Stimulated activated CD8-positive, alpha-beta memory T cell treated with anti-CD3 and anti-CD28 coated beads, Interleukin-15, amount 100 ng/mL, for 4 hours (primary cell): ENCODE results near the gene MS4A10.
"Not testable (repeated sequence)": the region's sequence is repeated elsewhere in the genome, so short reads cannot be mapped to it uniquely, and the experiment has no call there.

Experiments used
- DNase-seq, 2 donors: peaks; one replicate each; pipeline ENCODE4 v3.0.0-alpha.2; 2020; ENCODE audit warnings: low read depth in 2 of 2

MS4A10 gene

GRCh38 chr11:60786811-60787567 lies 1.9 kb downstream of the MS4A10 start:
- no peak for DNase-seq

DNA sequence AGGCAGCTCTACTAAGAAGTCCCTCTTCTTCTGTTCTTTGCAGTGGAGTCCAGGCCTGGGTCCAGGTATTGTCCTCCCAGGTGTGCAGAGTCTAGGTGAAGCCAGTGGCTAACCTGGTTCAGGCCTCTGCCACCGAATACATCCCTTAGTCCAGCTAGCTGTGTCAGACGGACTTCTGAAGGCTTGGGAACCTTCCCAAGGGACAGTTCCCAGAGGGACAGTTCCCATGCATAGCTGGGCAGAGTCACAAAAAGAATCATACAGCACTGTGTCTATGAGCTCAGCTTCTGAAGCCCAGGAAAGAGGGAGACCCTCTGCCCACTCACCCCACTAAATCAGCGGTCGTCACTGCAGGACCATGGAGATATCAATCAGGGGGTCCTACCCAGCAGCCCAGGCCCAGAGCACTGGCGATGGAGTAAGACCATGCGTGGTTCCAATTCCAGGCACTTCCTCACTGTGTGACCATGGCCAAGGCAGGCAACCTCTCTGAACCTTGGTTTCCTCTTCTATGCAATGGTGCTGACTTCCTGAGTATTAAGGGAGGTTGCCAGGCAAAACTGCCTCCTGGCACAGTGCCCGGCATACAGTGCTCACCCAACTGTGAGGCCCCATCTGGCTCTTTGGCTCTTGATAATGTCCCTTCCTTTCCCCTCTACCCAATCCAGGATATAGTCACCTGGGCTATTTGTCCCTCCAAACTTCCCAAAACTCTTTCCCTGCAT lies 3.4 kb downstream of the MS4A10 start:
- DNase-seq, result no peak

DNA sequence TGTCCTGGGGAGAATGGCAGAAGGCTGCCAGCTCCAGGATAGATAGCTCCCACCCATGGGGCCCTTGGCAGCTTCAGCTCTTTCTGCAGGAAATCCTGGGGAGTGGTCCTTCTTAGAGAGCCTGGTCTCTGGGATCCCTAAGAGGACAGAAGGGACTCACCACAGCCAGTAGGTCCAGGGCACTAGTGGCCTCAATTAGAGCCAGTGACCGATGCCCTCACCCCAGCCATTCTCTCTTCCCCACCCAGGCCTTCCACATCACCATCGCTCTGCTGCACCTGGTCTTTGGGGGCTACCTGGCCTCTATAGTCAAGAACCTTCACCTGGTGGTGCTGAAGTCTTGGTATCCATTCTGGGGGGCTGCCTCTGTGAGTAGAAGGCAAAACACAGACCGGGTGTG lies 5.6 kb downstream of the MS4A10 start:
- no peak for DNase-seq

DNA sequence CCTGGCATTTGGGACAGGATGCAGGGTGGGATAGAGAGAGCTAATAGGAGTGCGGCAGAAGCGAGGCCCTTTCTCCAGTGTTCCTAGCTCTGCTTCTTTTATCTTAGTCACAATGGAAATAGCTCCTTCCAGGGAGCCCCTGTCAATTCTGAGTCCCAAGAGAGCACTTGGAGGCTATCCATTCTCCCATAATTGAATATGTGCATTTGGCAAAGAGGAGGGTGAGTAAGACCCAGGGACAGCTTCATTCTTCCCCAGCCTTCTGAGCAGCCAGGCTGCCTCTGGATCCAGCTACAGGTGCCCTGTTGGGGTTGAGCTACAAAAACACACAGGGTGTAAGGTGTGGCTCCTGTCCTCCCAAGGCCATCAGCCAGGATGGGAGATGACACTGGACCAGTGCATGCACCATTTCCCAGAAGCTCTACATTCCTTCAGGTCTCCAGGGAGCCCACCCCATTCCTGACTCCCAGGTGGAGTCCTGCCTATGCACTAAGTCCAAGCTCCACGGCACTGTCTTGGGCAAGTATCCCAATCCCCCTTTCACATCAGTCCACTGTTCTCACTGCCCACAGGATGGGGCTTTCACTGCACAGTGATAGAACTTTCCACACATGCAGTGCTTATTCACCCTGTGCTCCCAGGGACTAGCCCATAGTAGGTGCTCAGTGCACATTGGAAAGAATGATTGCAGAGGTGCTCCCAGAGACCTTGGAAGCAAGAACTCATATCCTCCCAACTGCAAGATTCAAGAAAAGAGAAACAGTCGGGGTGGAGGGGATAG lies 6.2 kb downstream of the MS4A10 start:
- DNase-seq, result no peak

DNA sequence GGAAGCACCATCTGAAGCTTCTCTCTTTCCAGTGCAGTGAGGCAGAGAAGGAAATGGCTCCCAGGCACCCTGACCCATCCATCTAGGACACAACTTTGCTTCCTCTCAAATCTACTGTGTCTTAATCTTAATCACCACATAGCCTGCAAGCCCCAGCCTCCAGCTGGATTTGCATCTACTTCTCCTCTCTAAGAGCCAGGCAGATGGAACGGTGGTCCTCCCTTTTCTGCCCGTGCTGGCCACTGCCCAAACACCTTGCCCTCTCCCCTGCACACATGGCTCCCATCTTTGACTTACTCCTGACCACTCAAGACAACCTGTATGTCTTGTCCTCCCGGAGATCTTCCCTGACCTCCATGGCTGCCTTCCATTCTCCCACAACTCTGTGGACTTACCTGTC lies 7.4 kb downstream of the MS4A10 start:
- no peak for DNase-seq

DNA sequence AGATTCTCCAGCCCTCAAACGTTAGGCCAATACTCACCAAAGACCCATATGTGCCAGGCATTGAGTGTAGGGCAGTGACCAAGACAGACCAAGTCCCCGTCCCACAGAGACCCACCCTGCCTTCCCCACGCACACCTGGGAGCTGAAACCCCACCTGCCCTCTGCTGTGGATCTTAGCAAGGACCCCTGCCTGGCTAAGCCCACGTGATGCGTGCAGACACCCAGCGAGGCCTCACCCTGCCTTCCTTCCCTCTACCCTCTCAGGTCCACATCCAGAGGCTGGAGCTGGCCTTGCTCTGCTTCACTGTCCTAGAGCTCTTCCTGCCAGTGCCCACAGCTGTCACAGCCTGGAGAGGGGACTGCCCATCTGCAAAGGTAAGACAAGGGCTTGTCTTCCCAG lies 10.2 kb downstream of the MS4A10 start:
- DNase-seq, result no peak

GRCh38 chr11:60797846-60798630 lies 12.9 kb downstream of the MS4A10 start:
- no peak for DNase-seq

DNA sequence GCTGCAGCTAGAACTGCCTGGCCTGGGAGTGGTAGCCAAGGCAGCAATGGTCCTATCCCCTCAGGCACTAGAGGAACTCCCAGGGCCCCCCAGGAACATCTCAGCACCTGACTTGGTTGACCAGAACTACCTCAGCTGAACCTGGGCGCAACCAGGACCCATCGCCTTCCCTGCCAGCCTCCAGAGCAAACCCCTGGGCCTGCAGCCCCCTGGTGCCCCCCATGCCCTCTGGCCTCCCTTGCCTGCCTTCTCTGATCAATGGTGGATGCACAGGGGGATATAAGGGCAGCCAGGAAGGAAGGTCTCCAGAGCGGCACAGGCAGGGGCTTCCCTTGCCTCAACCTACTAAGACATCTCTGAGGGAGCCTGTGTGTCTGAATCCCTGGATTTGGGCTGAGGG lies 13.5 kb downstream of the MS4A10 start:
- DNase-seq, result no peak

- no peak for DNase-seq
These were observed 16.1 kb downstream of the MS4A10 start for GRCh38 chr11:60801194-60801593.

- DNase-seq, result no peak
These were observed 18.3 kb downstream of the MS4A10 start for GRCh38 chr11:60803273-60803936.

DNA sequence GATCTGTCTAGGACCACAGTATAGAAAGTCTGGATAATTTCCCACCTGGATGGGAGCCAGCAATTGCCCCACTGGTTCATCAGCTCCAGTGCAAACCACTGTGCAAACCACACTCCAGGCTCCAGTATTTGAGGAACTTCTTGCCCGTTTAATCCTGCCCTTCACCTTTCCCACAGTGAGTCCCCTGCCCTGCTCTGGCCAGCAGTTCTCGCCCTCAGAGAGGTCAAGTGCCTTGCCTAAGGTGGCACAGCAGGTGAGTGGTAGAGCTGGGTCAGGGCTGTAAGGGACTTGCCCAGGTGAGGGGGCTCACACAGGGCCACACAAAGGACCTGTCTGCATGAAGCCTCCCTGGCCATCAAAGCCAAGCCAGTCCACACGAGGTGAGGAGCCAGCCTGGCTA lies 24.1 kb downstream of the MS4A10 start:
- no peak for DNase-seq

GRCh38 chr11:60809691-60810090 lies 24.6 kb downstream of the MS4A10 start:
- DNase-seq, result no peak

DNA sequence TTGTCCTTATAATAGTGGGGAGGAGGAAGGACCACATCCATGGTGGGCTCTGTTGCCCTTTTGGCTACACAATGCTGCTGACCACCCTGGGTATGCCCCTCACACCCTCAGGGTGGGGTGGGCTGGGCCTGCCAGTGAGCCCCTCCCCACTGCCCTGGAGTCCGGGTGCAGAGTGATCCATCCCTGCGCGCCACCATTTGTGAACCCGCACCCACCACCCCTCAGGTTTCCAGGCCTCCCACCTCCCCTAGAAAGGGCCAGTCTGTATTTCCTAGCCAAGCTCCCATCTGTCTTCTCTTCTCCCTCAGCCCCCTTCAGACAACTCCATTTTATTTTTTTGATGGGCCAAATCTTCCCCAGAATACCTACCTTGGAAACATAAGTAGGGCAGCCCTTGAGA lies 25.0 kb downstream of the MS4A10 start:
- no peak for DNase-seq

DNA sequence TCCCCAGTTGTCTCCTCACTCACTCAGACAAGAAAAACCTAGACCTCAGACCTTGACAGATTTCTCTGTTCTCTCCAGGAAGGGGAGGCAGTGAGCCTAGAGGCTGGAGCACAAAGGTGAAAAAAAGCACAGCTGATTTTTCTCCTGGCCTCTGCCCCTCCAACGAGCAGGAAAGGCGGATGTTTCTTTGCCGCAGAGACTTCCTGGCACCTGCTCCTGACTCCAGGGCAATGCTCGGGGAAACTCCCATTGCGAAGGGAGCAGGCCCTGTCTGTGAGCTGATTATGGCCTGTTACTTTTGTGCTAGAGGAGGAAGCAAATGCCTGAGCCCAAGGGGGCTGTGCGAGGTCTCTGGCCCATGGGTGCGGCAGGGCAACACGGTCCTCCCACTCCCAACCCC lies 25.4 kb downstream of the MS4A10 start:
- no peak for DNase-seq

GRCh38 chr11:60813324-60813723 lies 28.2 kb downstream of the MS4A10 start:
- no peak for DNase-seq

DNA sequence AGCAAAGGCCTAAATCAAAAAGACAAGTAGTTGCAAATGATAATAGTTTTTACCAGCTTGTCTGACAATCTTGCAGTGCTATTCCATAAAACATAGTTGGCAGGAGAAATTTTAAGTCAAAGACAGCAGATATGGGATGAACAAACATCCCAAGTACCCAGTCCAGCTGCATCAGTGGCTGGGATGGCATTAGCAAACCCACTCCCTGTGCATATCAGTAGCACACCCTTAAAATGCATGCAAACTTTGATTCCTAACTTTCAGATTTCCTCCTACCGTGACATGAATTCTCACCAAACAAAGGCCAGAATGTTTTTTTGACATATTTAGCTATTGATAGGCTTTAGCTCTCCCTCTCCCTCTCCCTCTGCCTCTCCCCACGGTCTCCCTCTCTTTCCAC lies 29.0 kb downstream of the MS4A10 start:
- no peak for DNase-seq

DNA sequence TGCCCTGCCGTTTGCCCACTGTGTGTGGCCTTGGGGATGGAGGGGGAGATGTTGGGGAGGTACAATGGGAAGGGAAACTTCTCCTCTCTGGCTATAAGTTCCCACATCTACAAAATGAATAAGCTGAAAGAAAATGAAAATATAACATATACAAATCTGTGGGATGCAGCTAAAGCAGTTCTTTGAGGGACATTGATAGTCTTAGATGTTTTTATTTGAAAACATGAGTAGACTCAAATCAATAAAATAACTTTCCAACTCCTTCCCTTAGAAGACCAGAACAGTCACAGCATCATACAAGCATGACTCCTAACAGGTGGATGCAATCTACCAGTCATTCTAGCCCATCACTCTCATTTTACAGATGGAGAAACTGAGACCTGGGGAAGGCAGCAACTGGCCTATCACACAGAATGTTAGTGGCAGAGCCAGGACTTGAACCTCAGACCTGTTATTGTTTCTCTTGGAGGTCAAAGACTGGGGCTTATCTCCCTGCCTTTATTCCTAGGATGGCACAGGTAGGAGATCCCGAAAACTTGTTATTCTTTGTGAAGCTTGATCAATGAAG lies 31.5 kb downstream of the MS4A10 start:
- DNase-seq, result no peak

DNA sequence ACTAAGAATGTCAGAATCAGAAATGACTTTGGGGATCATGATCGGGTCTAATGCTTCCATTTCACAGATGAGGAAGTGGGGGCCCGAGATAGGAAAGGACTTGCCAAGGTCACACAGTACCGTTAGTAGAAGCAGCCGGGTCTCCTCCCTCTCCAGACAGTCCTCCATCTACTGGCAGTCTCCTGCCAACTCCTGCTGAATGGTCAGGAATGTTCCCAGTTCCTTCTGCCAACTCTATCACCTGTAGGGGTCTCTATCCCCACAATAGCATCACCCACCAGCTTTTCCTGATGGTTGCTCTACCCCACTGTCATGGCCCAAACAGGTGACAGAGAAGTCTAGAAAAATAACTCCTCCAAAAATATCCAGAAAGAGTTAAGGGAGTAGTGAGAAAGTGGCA lies 32.9 kb downstream of the MS4A10 start:
- DNase-seq, result no peak

DNA sequence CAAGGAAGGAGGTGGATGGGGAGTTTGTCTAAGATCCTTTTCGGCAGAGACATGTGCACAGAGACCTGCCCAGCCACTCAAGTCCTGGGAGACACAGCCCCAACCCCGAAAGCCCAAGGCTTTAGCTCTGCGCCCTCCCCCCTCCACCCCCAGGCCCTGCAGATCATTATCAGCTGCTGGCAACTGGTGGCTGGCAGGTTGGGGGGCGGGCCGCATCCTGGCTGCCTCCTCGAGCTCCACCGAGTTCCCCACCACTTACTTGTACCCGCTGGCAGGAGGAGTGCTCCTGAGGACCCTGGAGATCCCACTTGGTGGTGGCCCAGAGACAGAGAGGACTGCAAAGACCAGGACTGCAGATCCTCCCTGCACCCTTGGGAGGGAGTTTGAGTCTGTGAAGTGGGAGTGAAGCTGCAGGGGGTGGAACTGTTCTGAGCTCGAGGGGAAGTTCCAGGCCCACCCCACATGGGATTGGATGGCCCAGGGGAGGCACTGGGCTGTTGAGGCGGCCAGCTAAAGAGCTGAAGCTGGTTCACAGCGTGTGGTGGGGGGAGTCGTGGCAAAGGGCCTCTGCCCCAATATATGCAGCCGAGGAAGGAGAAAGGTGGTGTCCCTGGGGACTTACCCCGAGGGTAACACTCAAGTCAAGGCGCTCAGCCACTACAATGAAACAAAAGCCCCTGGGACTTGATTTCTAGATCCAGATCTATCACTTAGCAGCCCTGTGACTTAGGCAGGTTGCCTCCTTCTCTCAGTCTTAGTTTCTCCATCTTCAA lies 36.9 kb downstream of the MS4A10 start:
- no peak for DNase-seq

- DNase-seq, result not testable (repeated sequence)
These were observed 38.7 kb downstream of the MS4A10 start for GRCh38 chr11:60823745-60824306.
